Vagina (tissue), 2 donors: ENCODE measurements around the gene VSTM4.

Experiments used
- POLR2AphosphoS5 ChIP-seq, 2 donors: sonication (generic); formaldehyde crosslinking; IDR thresholded peaks; one replicate each; pipeline ENCODE4 v1.9.0; 2017; ENCODE audit warnings: antibody characterized with exemption in 2 of 2, mild to moderate bottlenecking in 2 of 2, low read depth in 1 of 2; ENCODE audit not compliant: insufficient read depth in 1 of 2
- TF ChIP-seq, protein P1 (sequence below), 3 experiments: fragments of 450-650 bp in 2 of 3; fragments of 200-600 bp in 1 of 3; sonication (generic) in 1 of 3; IDR thresholded peaks; one replicate each; pipeline ENCODE4 v1.5.1; 2017 to 2019; ENCODE audit warnings: antibody characterized with exemption in 3 of 3, mild to moderate bottlenecking in 2 of 3, moderate library complexity in 2 of 3

DNA sequence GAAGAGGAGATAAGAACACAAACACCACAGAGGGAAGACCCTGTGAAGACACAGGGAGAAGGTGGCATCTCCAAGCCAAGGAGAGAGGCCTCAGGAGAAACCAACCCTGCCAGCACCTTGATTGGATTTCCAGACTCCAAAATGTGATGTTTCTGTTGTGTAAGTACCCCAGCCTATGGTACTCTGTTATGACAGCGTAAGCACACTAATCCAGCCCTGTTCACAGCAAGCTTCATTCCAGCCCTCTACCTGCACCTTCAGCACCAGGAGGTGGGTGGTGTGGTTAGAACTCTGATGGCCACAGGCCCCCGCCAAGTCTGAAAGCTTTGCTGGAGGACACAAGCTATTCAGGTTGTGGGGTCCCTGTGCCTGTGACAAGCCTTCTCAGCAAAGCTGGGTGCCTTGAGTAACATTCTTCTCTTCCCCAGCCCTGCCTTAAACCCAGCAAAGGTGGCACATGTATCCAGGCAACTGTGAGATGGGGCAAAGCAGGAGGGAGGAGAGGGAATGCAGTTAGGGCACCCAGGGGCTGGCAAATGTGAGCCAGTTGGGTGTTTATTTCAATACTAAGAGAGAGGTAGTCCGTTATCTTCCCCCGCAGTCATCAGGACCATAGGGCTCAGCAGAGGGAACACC is 4.5 kb downstream of the VSTM4 start:
- TF ChIP-seq, protein P1, sequence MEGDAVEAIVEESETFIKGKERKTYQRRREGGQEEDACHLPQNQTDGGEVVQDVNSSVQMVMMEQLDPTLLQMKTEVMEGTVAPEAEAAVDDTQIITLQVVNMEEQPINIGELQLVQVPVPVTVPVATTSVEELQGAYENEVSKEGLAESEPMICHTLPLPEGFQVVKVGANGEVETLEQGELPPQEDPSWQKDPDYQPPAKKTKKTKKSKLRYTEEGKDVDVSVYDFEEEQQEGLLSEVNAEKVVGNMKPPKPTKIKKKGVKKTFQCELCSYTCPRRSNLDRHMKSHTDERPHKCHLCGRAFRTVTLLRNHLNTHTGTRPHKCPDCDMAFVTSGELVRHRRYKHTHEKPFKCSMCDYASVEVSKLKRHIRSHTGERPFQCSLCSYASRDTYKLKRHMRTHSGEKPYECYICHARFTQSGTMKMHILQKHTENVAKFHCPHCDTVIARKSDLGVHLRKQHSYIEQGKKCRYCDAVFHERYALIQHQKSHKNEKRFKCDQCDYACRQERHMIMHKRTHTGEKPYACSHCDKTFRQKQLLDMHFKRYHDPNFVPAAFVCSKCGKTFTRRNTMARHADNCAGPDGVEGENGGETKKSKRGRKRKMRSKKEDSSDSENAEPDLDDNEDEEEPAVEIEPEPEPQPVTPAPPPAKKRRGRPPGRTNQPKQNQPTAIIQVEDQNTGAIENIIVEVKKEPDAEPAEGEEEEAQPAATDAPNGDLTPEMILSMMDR (IDR thresholded peaks at IDR 0.05): no peak
- no peak for TF ChIP-seq POLR2AphosphoS5 (IDR thresholded peaks at IDR 0.05; ENCODE audit: insufficient read depth in 1 of 2, low read depth in 1 of 2)
